Upper lobe of right lung (tissue), 1 donor: Measurements from ENCODE around the gene RIPPLY3. TPM values are rescaled to one million over a fixed set of nuclear protein-coding genes. Genes with fewer than 3 reads are reported as not detected.

ENCODE experiments used
- ATAC-seq: fragments of 200-7000 bp; cut with Tn5 transposase; one replicate; pipeline ENCODE4 v1.9.1; 2020; ENCODE audit warnings: mild to moderate bottlenecking, moderate library complexity
- DNase-seq: peaks from one replicate; pipeline ENCODE4 v3.0.0-alpha.2; 2020
- H3K27ac ChIP-seq: fragments of 200-600 bp; one replicate; pipeline ENCODE4 v1.8.0; 2022
- H3K27me3 ChIP-seq: fragments of 200-600 bp; one replicate; pipeline ENCODE4 v1.8.0; 2022; ENCODE audit warnings: mild to moderate bottlenecking
- H3K36me3 ChIP-seq: fragments of 200-600 bp; one replicate; pipeline ENCODE4 v1.8.0; 2022
- H3K4me1 ChIP-seq: fragments of 200-600 bp; one replicate; pipeline ENCODE4 v1.8.0; 2022
- H3K4me3 ChIP-seq: fragments of 200-600 bp; one replicate; pipeline ENCODE4 v1.8.0; 2022; ENCODE audit warnings: mild to moderate bottlenecking
- H3K9me3 ChIP-seq: fragments of 200-600 bp; one replicate; pipeline ENCODE4 v1.8.0; 2022
- CTCF ChIP-seq: fragments of 200-600 bp; IDR thresholded peaks from one replicate; pipeline ENCODE4 v1.8.0; 2022; ENCODE audit warnings: antibody characterized with exemption
- intact Hi-C: fragments of 100-400 bp; cut with DNase I; formaldehyde crosslinking; loops from one replicate; pipeline ENCODE4 v1.11.0; 2022
- total RNA-seq: library from RNA; stranded (reverse); fragmentation: NEBNext Ultra II Directional; extraction: Animal tissue kit (Norgen Biotek cat#: 25700); gene quantifications from one replicate; pipeline ENCODE4 v1.2.1, GENCODE V29; 2021
- donor health status: DM: no; HTN: yes; CAD: no; lungs with severe emphysema.

The RIPPLY3 gene
- total RNA-seq, 1 donor from 2014 or later = not detected

GRCh38 chr21:37065561-37066177 is 59.2 kb downstream of the RIPPLY3 start:
- ATAC-seq (no peak), DNase-seq (no peak)
- intact Hi-C loops = no loop called here
- H3K9me3 ChIP-seq = no peaks in the 10 kb centered on the region
- no peaks in the 10 kb centered on the region for H3K4me1 ChIP-seq
- peaks cover 14% of the 10 kb centered on the region for H3K36me3 ChIP-seq
- H3K4me3 ChIP-seq = no peak overlapping the region
- no peak for TF ChIP-seq CTCF
- H3K27ac ChIP-seq = no peak overlapping the region
- H3K27me3 ChIP-seq = no peaks in the 10 kb centered on the region

Other genes starting within 250 kb of the RIPPLY3 start
- gene HLCS, start 40.0 kb upstream of the RIPPLY3 start, total RNA-seq = 16.0 TPM
- gene PIGP, start 66.4 kb downstream of the RIPPLY3 start, total RNA-seq = 28.3 TPM
- gene TTC3, start 66.6 kb downstream of the RIPPLY3 start, total RNA-seq = 99.0 TPM